HG03060 (cell line): Measurements from ENCODE around the gene NUP98.
"Not testable (repeated sequence)": the region's sequence is repeated elsewhere in the genome, so short reads cannot be mapped to it uniquely, and the experiment has no call there.

ENCODE experiments used
- ATAC-seq: cut with Tn5 transposase; IDR thresholded peaks from one replicate; pipeline ENCODE4 v1.9.1; 2021; ENCODE audit warnings: low read depth, moderate number of reproducible peaks; ENCODE audit not compliant: unreplicated experiment

NUP98 gene

GRCh38 chr11:3679077-3679476 lies 118.3 kb downstream of the NUP98 start:
- ATAC-seq, result no peak

- no peak for ATAC-seq
Measured at GRCh38 chr11:3675971-3676370, 121.4 kb downstream of the NUP98 start.

GRCh38 chr11:3674189-3674588 lies 123.2 kb downstream of the NUP98 start:
- no peak for ATAC-seq

- no peak for ATAC-seq
Measured at GRCh38 chr11:3671334-3672254, 125.8 kb downstream of the NUP98 start, which contains the start of gene CHRNA10. Gene CHRNA10 (minus strand): TSS chr11:3671384. CDS start chr11:3671312, 72 bp downstream.

- no peak for ATAC-seq
Measured at GRCh38 chr11:3669742-3670183, 127.6 kb downstream of the NUP98 start.

- ATAC-seq, result no peak
Measured at GRCh38 chr11:3669128-3669527, 128.2 kb downstream of the NUP98 start.

GRCh38 chr11:3667149-3668035 lies 130.0 kb downstream of the NUP98 start:
- ATAC-seq, result no peak

- no peak for ATAC-seq
Measured at GRCh38 chr11:3666023-3666530, 131.3 kb downstream of the NUP98 start.

- no peak for ATAC-seq
Measured at GRCh38 chr11:3665336-3666022, 131.9 kb downstream of the NUP98 start.

GRCh38 chr11:3664032-3664630 lies 133.2 kb downstream of the NUP98 start:
- ATAC-seq, result no peak

GRCh38 chr11:3662856-3663255 lies 134.5 kb downstream of the NUP98 start:
- no peak for ATAC-seq

GRCh38 chr11:3660960-3661359 lies 136.4 kb downstream of the NUP98 start:
- no peak for ATAC-seq

GRCh38 chr11:3659595-3660515 lies 137.5 kb downstream of the NUP98 start:
- no peak for ATAC-seq

- ATAC-seq, result no peak
Measured at GRCh38 chr11:3658252-3658651, 139.1 kb downstream of the NUP98 start.

- not testable (repeated sequence) for ATAC-seq
Measured at GRCh38 chr11:3657331-3657730, 140.0 kb downstream of the NUP98 start.

- no peak for ATAC-seq
Measured at GRCh38 chr11:3655547-3655946, 141.8 kb downstream of the NUP98 start.

- not testable (repeated sequence) for ATAC-seq
Measured at GRCh38 chr11:3652514-3652913, 144.8 kb downstream of the NUP98 start.

GRCh38 chr11:3649374-3649773 lies 148.0 kb downstream of the NUP98 start:
- ATAC-seq, result not testable (repeated sequence)

GRCh38 chr11:3648843-3649242 lies 148.5 kb downstream of the NUP98 start:
- ATAC-seq, result not testable (repeated sequence)
